Osteoblast (primary cell): Measurements from ENCODE around the gene COQ10A. TPM values are rescaled to one million over a fixed set of nuclear protein-coding genes. Genes with fewer than 3 reads are reported as not detected.

Experiments
- DNase-seq: peaks from one replicate; pipeline ENCODE4 v3.0.0; 2011; ENCODE audit warnings: low spot score, mixed read lengths; ENCODE audit not compliant: insufficient read length; ENCODE audit errors: missing footprints
- H2AFZ ChIP-seq: 2 replicates; pipeline ENCODE4 v1.6.0; 2011; ENCODE audit warnings: mild to moderate bottlenecking, low read length
- H3K27ac ChIP-seq: 2 replicates; pipeline ENCODE4 v1.5.1; 2011; ENCODE audit warnings: mild to moderate bottlenecking, low read depth, low read length, moderate library complexity
- H3K27me3 ChIP-seq: 2 replicates; pipeline ENCODE4 v1.6.0; 2012; ENCODE audit warnings: mild to moderate bottlenecking, control low read depth, inconsistent platforms, low read length, moderate library complexity; ENCODE audit not compliant: insufficient read depth
- H3K36me3 ChIP-seq: 2 replicates; pipeline ENCODE4 v1.5.1; 2011; ENCODE audit warnings: mild to moderate bottlenecking, low read length, control low read depth, moderate library complexity; ENCODE audit not compliant: insufficient read depth
- H3K4me1 ChIP-seq: 2 replicates; pipeline ENCODE4 v1.5.1; 2011; ENCODE audit warnings: mild to moderate bottlenecking, low read length, control low read depth, moderate library complexity; ENCODE audit not compliant: insufficient read depth
- H3K4me2 ChIP-seq: 2 replicates; pipeline ENCODE4 v1.6.0; 2011; ENCODE audit warnings: mild to moderate bottlenecking, low read length; ENCODE audit not compliant: insufficient read depth
- H3K4me3 ChIP-seq: fragments of 200-600 bp; sonication (generic); 3 replicates; pipeline ENCODE4 v1.5.1; 2012; ENCODE audit warnings: mild to moderate bottlenecking, low read length, inconsistent platforms; ENCODE audit not compliant: insufficient read depth
- H3K79me2 ChIP-seq: 2 replicates; pipeline ENCODE4 v1.6.0; 2012; ENCODE audit warnings: mild to moderate bottlenecking, low read length, control low read depth, inconsistent platforms; ENCODE audit not compliant: insufficient read depth
- H3K9me3 ChIP-seq: 2 replicates; pipeline ENCODE4 v1.5.1; 2011; ENCODE audit warnings: low read depth, low read length, control low read depth
- H4K20me1 ChIP-seq: 2 replicates; pipeline ENCODE4 v1.6.0; 2012; ENCODE audit warnings: mild to moderate bottlenecking, low read length, control low read depth; ENCODE audit not compliant: insufficient read depth
- CTCF ChIP-seq: IDR thresholded peaks from 2 replicates; pipeline ENCODE4 v1.5.1; 2011; ENCODE audit warnings: mild to moderate bottlenecking, low read depth, low read length, moderate library complexity; ENCODE audit errors: extremely low read depth
- total RNA-seq: library from RNA; depleted of rRNA; stranded (reverse); fragments of >200 nt; gene quantifications from 2 replicates; pipeline ENCODE4 v1.2.3, GENCODE V29; 2012

The COQ10A gene
- total RNA-seq, 1 donor: 10.1 TPM

- no peaks in the 10 kb centered on the region for H3K27me3 ChIP-seq
- peak within 1 kb of the TSS; percentile 100 for H3K4me2 ChIP-seq
- no peaks in the 10 kb centered on the region for H3K9me3 ChIP-seq
- H3K27ac ChIP-seq: peak within 1 kb of the TSS; percentile 96
- H3K4me1 ChIP-seq: peaks cover 32% of the 10 kb centered on the region
- TF ChIP-seq CTCF: peak; percentile 26
- H2AFZ ChIP-seq: peak within 1 kb of the TSS; percentile 63
- peaks cover 40% of the 10 kb centered on the region for H3K79me2 ChIP-seq
- H3K4me3 ChIP-seq: peak within 1 kb of the TSS; percentile 86
- H4K20me1 ChIP-seq: peaks cover 6% of the 10 kb centered on the region
- H3K36me3 ChIP-seq: peaks cover 3% of the 10 kb centered on the region
- peak; percentile 98 for DNase-seq
Measured at GRCh38 chr12:56221757-56222530, 44.8 kb upstream of the COQ10A start, which contains the start of gene RNF41. RNF41 (minus strand) TSS chr12:56221922; CDS start chr12:56214047, 7,875 bp downstream.

- Histone ChIP-seq H4K20me1 (peaks cover 3% of the 10 kb centered on the region), H3K4me2 (peak overlapping the region; percentile 100), H3K79me2 (peaks cover 34% of the 10 kb centered on the region), H3K9me3 (no peaks in the 10 kb centered on the region), H3K27ac (peak overlapping the region; percentile 96), H3K4me3 (peak overlapping the region; percentile 86), H3K36me3 (peaks cover 6% of the 10 kb centered on the region), H3K4me1 (peaks cover 32% of the 10 kb centered on the region), H2AFZ (peak overlapping the region; percentile 63), H3K27me3 (no peaks in the 10 kb centered on the region)
- DNase-seq: peak; percentile 58
- no peak for TF ChIP-seq CTCF
Measured at GRCh38 chr12:56222531-56222895, 44.2 kb upstream of the COQ10A start.

- H3K4me3 ChIP-seq: peak overlapping the region; percentile 87
- no peak for TF ChIP-seq CTCF
Measured at GRCh38 chr12:56223571-56224101, 43.1 kb upstream of the COQ10A start.

GRCh38 chr12:56224102-56224701 is 42.5 kb upstream of the COQ10A start, which contains the start of gene NABP2:
NABP2 (plus strand) TSS chr12:56224342; CDS start chr12:56224857, 515 bp downstream.
- H3K27me3 ChIP-seq: no peaks in the 10 kb centered on the region
- peaks cover 32% of the 10 kb centered on the region for H3K4me1 ChIP-seq
- peaks cover 3% of the 10 kb centered on the region for H3K36me3 ChIP-seq
- H2AFZ ChIP-seq: peak within 1 kb of the TSS; percentile 95
- TF ChIP-seq CTCF: peak; percentile 95
- peaks cover 22% of the 10 kb centered on the region for H3K79me2 ChIP-seq
- H3K27ac ChIP-seq: peak within 1 kb of the TSS; percentile 82
- H3K9me3 ChIP-seq: no peaks in the 10 kb centered on the region
- peak; percentile 100 for DNase-seq
- H4K20me1 ChIP-seq: no peaks in the 10 kb centered on the region
- H3K4me2 ChIP-seq: peak within 1 kb of the TSS; percentile 97
- peak within 1 kb of the TSS; percentile 87 for H3K4me3 ChIP-seq

More at GRCh38 chr12:56223571-56224101, 43.1 kb upstream of the COQ10A start:
- peak overlapping the region; percentile 91 for H2AFZ ChIP-seq
- H3K27ac ChIP-seq: peak overlapping the region; percentile 82
- no peaks in the 10 kb centered on the region for H4K20me1 ChIP-seq
- H3K36me3 ChIP-seq: peaks cover 3% of the 10 kb centered on the region
- peak overlapping the region; percentile 97 for H3K4me2 ChIP-seq
- H3K27me3 ChIP-seq: no peaks in the 10 kb centered on the region
- H3K4me1 ChIP-seq: peaks cover 32% of the 10 kb centered on the region
- DNase-seq: peak; percentile 14
- no peaks in the 10 kb centered on the region for H3K9me3 ChIP-seq
- H3K79me2 ChIP-seq: peaks cover 25% of the 10 kb centered on the region
